Nephron progenitor cell (in vitro differentiated cells): ENCODE measurements around the gene PRDM16.

ENCODE experiments used
- DNase-seq: peaks from one replicate; pipeline ENCODE4 v3.0.0; 2021
- H3K27ac Mint-ChIP-seq: 2 replicates; pipeline ENCODE4 v1.8.0; 2021; ENCODE audit warnings: mild to moderate bottlenecking, moderate library complexity, mixed read lengths
- H3K27me3 Mint-ChIP-seq: 2 replicates; pipeline ENCODE4 v1.8.0; 2021; ENCODE audit warnings: mild to moderate bottlenecking, low read depth, mixed read lengths; ENCODE audit not compliant: poor library complexity
- H3K36me3 Mint-ChIP-seq: 2 replicates; pipeline ENCODE4 v1.8.0; 2021; ENCODE audit warnings: low read depth, mixed read lengths
- H3K4me1 Mint-ChIP-seq: 2 replicates; pipeline ENCODE4 v1.8.0; 2021; ENCODE audit warnings: mixed read lengths
- H3K4me3 Mint-ChIP-seq: 2 replicates; pipeline ENCODE4 v1.8.0; 2021; ENCODE audit warnings: mild to moderate bottlenecking, moderate library complexity, mixed read lengths
- H3K9me3 Mint-ChIP-seq: 2 replicates; pipeline ENCODE4 v1.8.0; 2021; ENCODE audit warnings: mild to moderate bottlenecking, moderate library complexity, mixed read lengths
- TF ChIP-seq, protein P1 (sequence below): fragments of 200-600 bp; sonication (generic); IDR thresholded peaks from 2 replicates; pipeline ENCODE4 v1.5.0; 2021; ENCODE audit warnings: antibody characterized with exemption

The PRDM16 gene

GRCh38 chr1:3270403-3271245, 201.6 kb downstream of the PRDM16 start:
- DNase-seq = no peak

DNA sequence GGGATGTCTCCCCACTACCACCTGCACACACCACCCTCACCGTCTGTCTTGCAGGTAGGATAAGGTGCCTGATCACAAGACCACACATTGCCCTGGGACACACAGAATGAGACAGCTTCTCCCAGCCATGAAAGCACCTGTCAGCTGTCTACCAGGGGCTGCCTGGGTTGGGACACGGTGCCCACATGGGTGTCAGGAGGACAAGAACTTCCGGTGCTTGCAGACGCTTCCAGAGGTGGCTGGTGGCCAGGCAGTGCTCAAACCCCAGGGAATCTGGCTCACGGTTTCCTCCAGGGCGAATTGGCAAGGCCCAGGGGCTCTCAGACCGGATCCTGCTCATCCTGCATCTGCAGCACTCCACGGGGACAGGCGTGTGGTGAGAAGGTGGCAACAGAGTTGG, 202.9 kb downstream of the PRDM16 start:
- no peak overlapping the region for H3K27ac Mint-ChIP-seq
- TF ChIP-seq, protein P1, sequence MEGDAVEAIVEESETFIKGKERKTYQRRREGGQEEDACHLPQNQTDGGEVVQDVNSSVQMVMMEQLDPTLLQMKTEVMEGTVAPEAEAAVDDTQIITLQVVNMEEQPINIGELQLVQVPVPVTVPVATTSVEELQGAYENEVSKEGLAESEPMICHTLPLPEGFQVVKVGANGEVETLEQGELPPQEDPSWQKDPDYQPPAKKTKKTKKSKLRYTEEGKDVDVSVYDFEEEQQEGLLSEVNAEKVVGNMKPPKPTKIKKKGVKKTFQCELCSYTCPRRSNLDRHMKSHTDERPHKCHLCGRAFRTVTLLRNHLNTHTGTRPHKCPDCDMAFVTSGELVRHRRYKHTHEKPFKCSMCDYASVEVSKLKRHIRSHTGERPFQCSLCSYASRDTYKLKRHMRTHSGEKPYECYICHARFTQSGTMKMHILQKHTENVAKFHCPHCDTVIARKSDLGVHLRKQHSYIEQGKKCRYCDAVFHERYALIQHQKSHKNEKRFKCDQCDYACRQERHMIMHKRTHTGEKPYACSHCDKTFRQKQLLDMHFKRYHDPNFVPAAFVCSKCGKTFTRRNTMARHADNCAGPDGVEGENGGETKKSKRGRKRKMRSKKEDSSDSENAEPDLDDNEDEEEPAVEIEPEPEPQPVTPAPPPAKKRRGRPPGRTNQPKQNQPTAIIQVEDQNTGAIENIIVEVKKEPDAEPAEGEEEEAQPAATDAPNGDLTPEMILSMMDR = no peak
- no peak for DNase-seq
- H3K9me3 Mint-ChIP-seq = peaks cover 6% of the 10 kb centered on the region
- H3K4me1 Mint-ChIP-seq = peaks cover 23% of the 10 kb centered on the region
- H3K36me3 Mint-ChIP-seq = no peaks in the 10 kb centered on the region
- H3K27me3 Mint-ChIP-seq = peaks cover 75% of the 10 kb centered on the region
- H3K4me3 Mint-ChIP-seq = no peak overlapping the region

More at GRCh38 chr1:3270403-3271245, 201.6 kb downstream of the PRDM16 start:
- peaks cover 23% of the 10 kb centered on the region for H3K4me1 Mint-ChIP-seq
- peak overlapping the region; percentile 75 for H3K27ac Mint-ChIP-seq
- no peaks in the 10 kb centered on the region for H3K36me3 Mint-ChIP-seq
- no peak overlapping the region for H3K4me3 Mint-ChIP-seq
- peaks cover 6% of the 10 kb centered on the region for H3K9me3 Mint-ChIP-seq
- TF ChIP-seq, protein P1 = no peak
- peaks cover 83% of the 10 kb centered on the region for H3K27me3 Mint-ChIP-seq

DNA sequence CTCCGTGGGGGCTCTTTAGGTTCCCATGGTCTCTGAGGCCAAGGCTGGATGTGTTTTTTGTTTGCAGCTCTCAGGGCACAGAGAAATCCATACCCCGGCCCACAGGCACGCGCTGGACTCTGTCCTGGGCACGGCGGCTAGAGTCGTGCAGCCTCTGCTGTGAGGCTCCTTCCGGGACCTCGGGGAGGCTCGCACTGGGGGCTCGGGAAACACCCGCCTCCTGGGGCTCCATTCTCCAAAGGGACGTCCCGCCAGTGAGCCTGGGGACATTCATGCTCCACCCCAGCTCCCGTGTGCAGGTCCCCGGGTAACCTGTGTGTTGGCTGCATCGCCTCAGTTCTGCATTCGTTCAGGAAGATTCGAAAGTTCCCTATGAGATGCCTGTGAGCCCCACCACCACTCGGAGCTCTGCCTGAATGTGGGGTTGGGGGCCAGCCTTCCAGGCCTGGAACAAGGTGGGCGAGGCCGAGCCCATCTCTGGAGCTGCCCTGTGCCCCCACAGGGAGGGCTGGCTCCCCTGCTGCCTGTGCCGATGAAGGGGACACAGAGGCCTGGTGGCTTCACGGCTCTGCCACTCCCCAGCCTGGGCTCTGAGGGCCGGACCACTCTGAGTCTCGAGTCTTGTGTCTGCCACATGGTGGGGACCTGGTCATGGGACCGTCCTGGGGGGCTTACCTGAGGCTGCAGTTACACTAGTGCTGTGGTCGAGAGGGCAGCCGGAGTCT, 203.5 kb downstream of the PRDM16 start:
- Mint-ChIP-seq H3K27ac (no peak overlapping the region), H3K27me3 (peaks cover 71% of the 10 kb centered on the region), H3K4me1 (peaks cover 25% of the 10 kb centered on the region), H3K9me3 (peaks cover 6% of the 10 kb centered on the region), H3K4me3 (no peak overlapping the region), H3K36me3 (no peaks in the 10 kb centered on the region)
- TF ChIP-seq, protein P1 = no peak
- no peak for DNase-seq

DNA sequence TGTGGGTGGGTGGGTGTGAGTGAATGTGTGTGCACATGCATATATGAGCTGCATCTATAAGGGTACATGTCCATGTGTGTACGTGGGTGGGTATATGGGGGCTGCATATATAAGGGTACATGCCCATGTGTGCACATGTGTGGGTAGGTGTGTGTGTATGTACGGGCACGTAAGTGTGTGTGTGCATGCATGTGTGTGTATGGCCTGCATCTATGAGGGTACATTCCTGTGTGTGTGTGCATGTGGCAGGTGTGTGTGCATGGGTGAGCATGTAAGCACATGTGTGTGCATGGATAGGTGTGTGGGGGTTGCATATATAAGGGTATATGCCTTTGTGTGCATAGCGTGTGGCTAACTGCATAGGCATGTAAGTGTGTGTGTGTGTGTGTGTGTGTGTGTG, 204.4 kb downstream of the PRDM16 start:
- Mint-ChIP-seq H3K27ac (no peak overlapping the region), H3K36me3 (no peaks in the 10 kb centered on the region), H3K27me3 (peaks cover 72% of the 10 kb centered on the region), H3K4me1 (peaks cover 33% of the 10 kb centered on the region), H3K4me3 (no peak overlapping the region), H3K9me3 (peaks cover 6% of the 10 kb centered on the region)
- DNase-seq = no peak
- TF ChIP-seq, protein P1 = no peak

DNA sequence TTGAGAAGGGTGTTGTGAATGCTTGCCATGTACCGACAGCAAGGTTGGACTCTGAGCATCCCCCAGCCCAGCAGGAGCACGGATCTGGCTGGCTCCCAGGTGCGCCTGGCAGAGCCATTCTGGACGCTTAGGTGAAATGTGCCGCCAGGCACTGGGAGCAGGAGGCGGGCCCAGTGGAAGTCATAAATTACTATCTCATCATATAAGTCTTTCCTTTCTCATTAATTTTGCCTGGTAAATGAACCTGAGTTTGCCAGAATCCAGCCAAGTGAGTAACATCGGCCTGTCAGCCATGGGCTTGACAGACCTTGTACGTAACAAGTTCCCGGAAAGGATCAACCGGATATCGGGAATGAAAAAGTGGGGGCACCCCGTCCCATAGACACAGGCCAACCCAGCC, 206.0 kb downstream of the PRDM16 start:
- H3K36me3 Mint-ChIP-seq = no peaks in the 10 kb centered on the region
- peaks cover 33% of the 10 kb centered on the region for H3K4me1 Mint-ChIP-seq
- TF ChIP-seq, protein P1 = no peak
- no peak overlapping the region for H3K4me3 Mint-ChIP-seq
- no peak for DNase-seq
- peaks cover 71% of the 10 kb centered on the region for H3K27me3 Mint-ChIP-seq
- H3K9me3 Mint-ChIP-seq = no peaks in the 10 kb centered on the region
- H3K27ac Mint-ChIP-seq = no peak overlapping the region
